ENCODE data around the gene SEC24A. TPM values are rescaled to one million over a fixed set of nuclear protein-coding genes. Genes with fewer than 3 reads are reported as not detected.
"Not testable (repeated sequence)": the region's sequence is repeated elsewhere in the genome, so short reads cannot be mapped to it uniquely, and the experiment has no call there.

SEC24A gene
- total RNA-seq, 3 donors from 2014 or later, result 23.0 to 30.4 (median 23.9) TPM

DNA sequence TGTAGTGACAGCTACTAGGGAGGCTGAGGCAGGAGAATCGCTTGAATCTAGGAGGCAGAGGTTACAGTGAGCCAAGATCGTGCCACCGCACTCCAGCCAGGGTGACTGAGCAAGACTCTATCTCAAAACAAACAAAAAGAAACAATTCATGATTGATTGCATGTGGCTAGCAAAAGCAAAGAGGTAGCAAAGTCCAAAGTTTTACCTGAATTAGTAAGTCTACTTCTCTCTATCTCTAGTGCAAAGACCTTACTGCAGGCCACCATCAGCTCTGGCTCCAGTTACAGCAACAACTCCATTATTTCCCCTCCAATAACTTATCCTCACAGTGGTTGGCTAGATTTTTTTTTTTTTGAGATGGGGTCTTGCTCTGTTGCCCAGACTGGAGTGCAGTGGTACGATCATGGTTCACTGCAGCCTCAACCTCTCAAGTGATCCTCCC, 9.8 kb upstream of the SEC24A start:
- intact Hi-C loops (cut with DNase I, micrococcal nuclease), result no loop called here
- TF ChIP-seq, protein P1, sequence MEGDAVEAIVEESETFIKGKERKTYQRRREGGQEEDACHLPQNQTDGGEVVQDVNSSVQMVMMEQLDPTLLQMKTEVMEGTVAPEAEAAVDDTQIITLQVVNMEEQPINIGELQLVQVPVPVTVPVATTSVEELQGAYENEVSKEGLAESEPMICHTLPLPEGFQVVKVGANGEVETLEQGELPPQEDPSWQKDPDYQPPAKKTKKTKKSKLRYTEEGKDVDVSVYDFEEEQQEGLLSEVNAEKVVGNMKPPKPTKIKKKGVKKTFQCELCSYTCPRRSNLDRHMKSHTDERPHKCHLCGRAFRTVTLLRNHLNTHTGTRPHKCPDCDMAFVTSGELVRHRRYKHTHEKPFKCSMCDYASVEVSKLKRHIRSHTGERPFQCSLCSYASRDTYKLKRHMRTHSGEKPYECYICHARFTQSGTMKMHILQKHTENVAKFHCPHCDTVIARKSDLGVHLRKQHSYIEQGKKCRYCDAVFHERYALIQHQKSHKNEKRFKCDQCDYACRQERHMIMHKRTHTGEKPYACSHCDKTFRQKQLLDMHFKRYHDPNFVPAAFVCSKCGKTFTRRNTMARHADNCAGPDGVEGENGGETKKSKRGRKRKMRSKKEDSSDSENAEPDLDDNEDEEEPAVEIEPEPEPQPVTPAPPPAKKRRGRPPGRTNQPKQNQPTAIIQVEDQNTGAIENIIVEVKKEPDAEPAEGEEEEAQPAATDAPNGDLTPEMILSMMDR (IDR thresholded peaks at IDR 0.05), result no peak
- peak; percentile 94 for ATAC-seq

DNA sequence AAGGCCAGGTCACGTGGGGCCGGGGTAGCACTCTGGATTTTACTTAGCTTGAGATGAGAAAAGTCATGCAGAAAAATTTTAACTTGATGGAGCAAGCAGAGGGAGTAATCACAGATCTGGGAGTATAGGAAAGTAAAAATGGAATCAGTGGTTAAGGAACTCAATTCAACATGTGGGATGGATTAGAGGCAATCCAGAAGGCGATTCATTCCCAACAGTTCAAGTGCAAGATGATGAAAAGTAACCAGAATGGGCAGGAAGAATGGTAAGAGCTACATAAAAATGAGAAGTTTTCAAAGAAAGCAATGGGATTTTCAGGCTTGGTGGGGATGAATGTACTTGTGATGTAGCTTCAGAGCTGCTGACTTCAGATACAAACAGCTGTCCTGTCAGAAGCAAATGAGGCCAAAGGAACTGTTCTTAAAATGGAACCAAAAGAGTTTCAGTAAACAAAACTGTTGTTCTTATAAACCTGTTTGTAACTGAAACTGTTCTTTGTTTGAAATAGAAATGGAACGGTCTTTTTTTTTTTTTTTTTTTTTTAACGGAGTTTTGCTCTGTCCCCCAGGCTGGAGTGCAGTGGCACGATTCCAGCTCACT, 5.6 kb upstream of the SEC24A start:
- Histone ChIP-seq H3K36me3 (ENCODE audit: low read depth) (no peaks in the 10 kb centered on the region), H3K4me1 (ENCODE audit: low read depth) (peaks cover 15% of the 10 kb centered on the region), H3K4me3 (no peak overlapping the region), H3K9me3 (no peaks in the 10 kb centered on the region)
- intact Hi-C loops (cut with DNase I, micrococcal nuclease), result no loop called here
- DNase-seq (no peak), ATAC-seq (no peak)
- TF ChIP-seq, protein P1 (IDR thresholded peaks at IDR 0.05), result no peak

More for the DNA sequence above, 9.8 kb upstream of the SEC24A start:
- DNase-seq, result peak in 2 of 3 donors; percentile 41 to 63
- H3K36me3 ChIP-seq (ENCODE audit: low read depth), result no peaks in the 10 kb centered on the region
- H3K4me3 ChIP-seq, result no peak overlapping the region
- H3K9me3 ChIP-seq, result no peaks in the 10 kb centered on the region
- peaks cover 14% of the 10 kb centered on the region for H3K4me1 ChIP-seq (ENCODE audit: low read depth)

DNA sequence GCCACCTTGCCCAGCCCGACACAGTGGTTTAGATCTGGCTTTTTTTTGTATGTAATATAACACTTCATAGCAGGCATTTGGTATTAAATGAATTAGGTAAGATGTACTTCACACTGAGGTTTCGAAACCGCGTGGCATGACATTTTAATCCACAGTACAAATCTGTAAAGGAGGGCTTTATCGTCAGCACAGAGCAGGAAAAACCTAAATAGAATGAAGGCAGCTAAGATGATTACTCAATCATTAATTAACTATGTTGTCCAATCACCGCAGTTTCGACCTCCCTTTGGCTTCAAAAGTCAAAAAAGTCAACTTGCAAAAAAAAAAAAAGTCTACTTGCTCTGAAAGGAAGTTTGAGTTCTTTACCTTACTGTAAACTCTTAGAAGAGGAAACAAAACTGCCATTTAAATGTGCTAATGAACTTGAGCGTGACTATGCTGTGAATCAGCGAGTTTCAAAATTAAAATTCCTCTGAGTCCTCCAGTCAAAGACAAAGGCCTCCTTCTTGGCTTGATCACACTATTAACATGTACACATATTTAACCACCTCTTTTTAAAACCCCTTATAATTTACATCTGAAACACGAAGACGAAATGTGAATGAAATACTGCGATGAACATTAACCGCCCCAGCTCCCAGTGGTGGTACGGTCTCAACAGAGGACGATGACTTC, 698 bp upstream of the SEC24A start:
- peak overlapping the region; percentile 83 for H3K4me3 ChIP-seq
- ATAC-seq, result peak; percentile 45
- H3K36me3 ChIP-seq (ENCODE audit: low read depth), result no peaks in the 10 kb centered on the region
- intact Hi-C loops (cut with DNase I, micrococcal nuclease), result no loop called here
- TF ChIP-seq, protein P1 (IDR thresholded peaks at IDR 0.05), result no peak
- DNase-seq, result no peak
- H3K4me1 ChIP-seq (ENCODE audit: low read depth), result peaks cover 8% of the 10 kb centered on the region
- H3K9me3 ChIP-seq, result no peaks in the 10 kb centered on the region

DNA sequence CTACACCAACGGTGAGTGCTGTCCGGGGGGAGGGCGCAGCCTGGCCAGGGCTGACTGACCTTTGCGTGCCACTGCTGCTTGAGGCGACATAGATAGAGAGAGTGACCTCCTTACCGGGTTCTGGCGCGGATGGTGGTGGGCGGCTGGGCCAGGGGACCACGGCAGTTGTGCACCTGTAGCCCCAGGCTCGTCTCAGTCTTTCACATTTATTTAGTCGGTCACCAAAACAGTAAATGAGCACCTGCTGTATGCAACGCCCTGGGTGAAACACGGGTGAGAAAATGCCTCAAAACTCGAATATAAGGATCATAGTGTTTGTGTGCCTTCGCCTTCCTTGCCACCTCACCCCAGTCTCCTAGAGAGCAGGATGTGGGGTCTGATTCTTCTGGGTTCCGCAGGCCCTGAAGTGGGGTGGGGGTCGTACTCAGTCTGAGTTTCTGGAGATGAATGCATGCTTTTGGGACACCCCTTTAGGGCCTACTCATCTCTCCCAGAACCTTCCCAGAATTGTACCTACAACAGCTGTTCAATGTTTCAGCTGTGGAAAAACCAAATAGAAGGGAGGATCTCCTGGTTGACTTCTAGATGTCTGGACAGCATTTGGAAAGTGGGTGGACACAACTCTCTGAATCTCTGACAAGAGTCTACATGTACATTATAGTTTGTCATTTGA, 714 bp downstream of the SEC24A start:
- Histone ChIP-seq H3K9me3 (no peaks in the 10 kb centered on the region), H3K36me3 (ENCODE audit: low read depth) (no peaks in the 10 kb centered on the region), H3K4me1 (ENCODE audit: low read depth) (peaks cover 8% of the 10 kb centered on the region), H3K4me3 (peak overlapping the region; percentile 83)
- TF ChIP-seq, protein P1 (IDR thresholded peaks at IDR 0.05), result no peak
- ATAC-seq (peak; percentile 42), DNase-seq (peak in 1 of 3 donors; percentile 72)
- intact Hi-C loops (cut with DNase I, micrococcal nuclease), result no loop called here

DNA sequence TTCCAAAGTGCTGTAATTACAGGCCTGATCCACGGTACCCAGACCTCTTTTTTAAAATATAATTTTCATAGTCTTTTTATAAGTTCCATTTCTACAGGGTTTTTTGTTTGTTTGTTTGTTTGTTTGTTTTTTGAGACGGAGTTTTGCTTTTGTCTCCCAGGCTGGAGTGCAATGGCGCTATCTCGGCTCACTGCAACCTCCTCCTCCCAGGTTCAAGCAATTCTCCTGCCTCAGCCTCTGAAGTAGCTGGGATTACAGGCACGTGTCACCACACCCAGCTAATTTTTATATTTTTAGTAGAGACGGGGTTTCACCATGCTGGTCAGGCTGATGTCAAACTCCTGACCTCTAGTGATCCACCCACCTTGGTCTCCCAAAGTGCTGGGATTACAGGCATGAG, 2.1 kb downstream of the SEC24A start:
- ATAC-seq; H3K9me3 ChIP-seq; H3K36me3 ChIP-seq (ENCODE audit: low read depth); H3K4me3 ChIP-seq; intact Hi-C loops (cut with DNase I, micrococcal nuclease); DNase-seq; H3K4me1 ChIP-seq (ENCODE audit: low read depth): not testable (repeated sequence)

DNA sequence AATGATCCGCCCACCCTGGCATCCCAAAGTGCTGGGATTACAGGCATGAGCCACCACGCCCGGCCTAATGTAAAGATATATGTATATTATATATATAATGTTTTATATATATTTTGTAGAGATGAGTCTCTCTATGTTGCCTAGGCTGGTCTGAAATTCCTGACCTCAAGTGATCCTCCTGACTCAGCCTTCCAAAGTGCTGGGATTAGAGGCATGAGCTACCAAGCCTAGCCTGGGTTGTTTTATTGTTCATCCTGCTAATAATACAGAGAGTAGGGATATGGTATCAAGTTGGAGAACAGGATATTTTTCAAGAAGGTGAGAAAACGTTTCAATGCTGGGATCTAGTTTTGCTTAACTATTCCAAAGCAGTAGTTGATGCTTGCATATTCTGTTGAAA, 2.9 kb downstream of the SEC24A start:
- Histone ChIP-seq H3K4me1 (ENCODE audit: low read depth) (peaks cover 8% of the 10 kb centered on the region), H3K9me3 (no peaks in the 10 kb centered on the region), H3K36me3 (ENCODE audit: low read depth) (no peaks in the 10 kb centered on the region), H3K4me3 (no peak overlapping the region)
- TF ChIP-seq, protein P1 (IDR thresholded peaks at IDR 0.05), result no peak
- ATAC-seq (no peak), DNase-seq (no peak)
- intact Hi-C loops (cut with DNase I, micrococcal nuclease), result no loop called here

Data from mucosa of descending colon (tissue), 3 donors.